Measurements from ENCODE around the gene B3GAT1. TPM values are rescaled to one million over a fixed set of nuclear protein-coding genes. Genes with fewer than 3 reads are reported as not detected.
"Not testable (repeated sequence)": the region's sequence is repeated elsewhere in the genome, so short reads cannot be mapped to it uniquely, and the experiment has no call there.

B3GAT1 gene
- polyA plus RNA-seq, 1 donor from 2014 or later = 28.2 TPM

GRCh38 chr11:134459246-134460061 is 47.4 kb upstream of the B3GAT1 start:
- no peaks in the 10 kb centered on the region for H3K9me2 ChIP-seq (ENCODE audit: insufficient read depth, low read length)
- peaks cover 5% of the 10 kb centered on the region for H3K9me3 ChIP-seq (ENCODE audit: low read length)
- H3F3A ChIP-seq (ENCODE audit: insufficient read depth, low read length, poor library complexity, severe bottlenecking) = no peaks in the 10 kb centered on the region
- H3K36me3 ChIP-seq (ENCODE audit: insufficient read depth, low read length) = no peaks in the 10 kb centered on the region
- no peak overlapping the region for H2AFZ ChIP-seq (ENCODE audit: low read depth, low read length)
- H3K79me2 ChIP-seq (replicated peaks; ENCODE audit: insufficient read depth, low read length) = no peaks in the 10 kb centered on the region
- peak overlapping the region; percentile 26 for H3K27ac ChIP-seq (ENCODE audit: low read length)
- no peaks in the 10 kb centered on the region for H4K20me1 ChIP-seq (ENCODE audit: insufficient read depth)
- H3K9ac ChIP-seq (ENCODE audit: low read length) = peak overlapping the region; percentile 34
- H3K4me3 ChIP-seq (ENCODE audit: low read length) = peak overlapping the region; percentile 30
- H3K4me2 ChIP-seq (ENCODE audit: low read length) = no peak overlapping the region
- TF ChIP-seq REST (IDR thresholded peaks at IDR 0.05; ENCODE audit: borderline replicate concordance) = no peak
- TF ChIP-seq EP300 (conservative IDR thresholded peaks at IDR 0.05; ENCODE audit: poor library complexity, severe bottlenecking) = peak; percentile 88
- peak; percentile 84 for TF ChIP-seq POLR2AphosphoS5 (IDR thresholded peaks at IDR 0.05)
- H3K27me3 ChIP-seq (ENCODE audit: insufficient read depth, low read depth, low read length) = no peaks in the 10 kb centered on the region

GRCh38 chr11:134457411-134458007 is 45.5 kb upstream of the B3GAT1 start:
- not testable (repeated sequence) for H2AFZ ChIP-seq (ENCODE audit: low read depth, low read length); H3K27ac ChIP-seq (ENCODE audit: low read length); H3K9ac ChIP-seq (ENCODE audit: low read length); H3K9me3 ChIP-seq (ENCODE audit: low read length); H3K4me3 ChIP-seq (ENCODE audit: low read length); H3K27me3 ChIP-seq (ENCODE audit: insufficient read depth, low read depth, low read length); H3K9me2 ChIP-seq (ENCODE audit: insufficient read depth, low read length); H3K4me2 ChIP-seq (ENCODE audit: low read length); H4K20me1 ChIP-seq (ENCODE audit: insufficient read depth); H3K79me2 ChIP-seq (replicated peaks; ENCODE audit: insufficient read depth, low read length); H3F3A ChIP-seq (ENCODE audit: insufficient read depth, low read length, poor library complexity, severe bottlenecking); H3K36me3 ChIP-seq (ENCODE audit: insufficient read depth, low read length)

- no peak overlapping the region for H3K4me2 ChIP-seq (ENCODE audit: low read length)
- H3K9me3 ChIP-seq (ENCODE audit: low read length) = peaks cover 5% of the 10 kb centered on the region
- no peak overlapping the region for H3K9ac ChIP-seq (ENCODE audit: low read length)
- H2AFZ ChIP-seq (ENCODE audit: low read depth, low read length) = no peak overlapping the region
- no peaks in the 10 kb centered on the region for H4K20me1 ChIP-seq (ENCODE audit: insufficient read depth)
- H3K4me3 ChIP-seq (ENCODE audit: low read length) = no peak overlapping the region
- TF ChIP-seq RAD21 (conservative IDR thresholded peaks at IDR 0.05) (no peak), EP300 (conservative IDR thresholded peaks at IDR 0.05; ENCODE audit: poor library complexity, severe bottlenecking) (no peak), MXI1 (conservative IDR thresholded peaks at IDR 0.05; ENCODE audit: poor library complexity, severe bottlenecking) (no peak), POLR2AphosphoS5 (IDR thresholded peaks at IDR 0.05) (no peak), CTCF (IDR thresholded peaks at IDR 0.05; ENCODE audit: poor library complexity, severe bottlenecking) (no peak), REST (IDR thresholded peaks at IDR 0.05; ENCODE audit: borderline replicate concordance) (no peak), SMC3 (conservative IDR thresholded peaks at IDR 0.05; ENCODE audit: poor library complexity) (no peak), EZH2 (IDR thresholded peaks at IDR 0.05; ENCODE audit: borderline replicate concordance, insufficient read depth, low read length, poor library complexity, severe bottlenecking) (no peak), TAF1 (IDR thresholded peaks at IDR 0.05; ENCODE audit: low read depth) (no peak)
- H3K79me2 ChIP-seq (replicated peaks; ENCODE audit: insufficient read depth, low read length) = no peaks in the 10 kb centered on the region
- no peak overlapping the region for H3K27ac ChIP-seq (ENCODE audit: low read length)
- H3K27me3 ChIP-seq (ENCODE audit: insufficient read depth, low read depth, low read length) = no peaks in the 10 kb centered on the region
- H3K9me2 ChIP-seq (ENCODE audit: insufficient read depth, low read length) = no peaks in the 10 kb centered on the region
- H3K36me3 ChIP-seq (ENCODE audit: insufficient read depth, low read length) = no peaks in the 10 kb centered on the region
- H3F3A ChIP-seq (ENCODE audit: insufficient read depth, low read length, poor library complexity, severe bottlenecking) = no peaks in the 10 kb centered on the region
Measured at GRCh38 chr11:134455516-134455915, 43.5 kb upstream of the B3GAT1 start.
